PFSK-1 (cell line): ENCODE data around the gene MGMT.

Experiments
- FOXP2 ChIP-seq: optimal IDR thresholded peaks from 2 replicates; pipeline ENCODE3; 2011; ENCODE audit warnings: borderline replicate concordance, control low read depth, inconsistent platforms; ENCODE audit not compliant: insufficient read depth; ENCODE audit errors: extremely low read length, extremely low read depth
- POLR2AphosphoS5 ChIP-seq: IDR thresholded peaks from 2 replicates; pipeline ENCODE4 v1.6.1; 2012; ENCODE audit warnings: low read depth, mild to moderate bottlenecking, control low read depth, low read length, moderate library complexity
- REST ChIP-seq, 2 experiments: IDR thresholded peaks; 2 replicates each; pipeline versions ENCODE4 v1.6.1 to v1.8.0; 2011 to 2012; ENCODE audit warnings: low read depth in 2 of 2, low read length in 2 of 2, control low read depth in 1 of 2, inconsistent platforms in 1 of 2, mild to moderate bottlenecking in 1 of 2, moderate library complexity in 1 of 2; ENCODE audit not compliant: insufficient read depth in 1 of 2
- SIN3A ChIP-seq: IDR thresholded peaks from 2 replicates; pipeline ENCODE4 v1.6.1; 2012; ENCODE audit warnings: mild to moderate bottlenecking, low read length, moderate library complexity, borderline replicate concordance; ENCODE audit not compliant: insufficient read depth
- TAF1 ChIP-seq: IDR thresholded peaks from 2 replicates; pipeline ENCODE4 v1.6.1; 2012; ENCODE audit warnings: low read length, control low read depth, borderline replicate concordance; ENCODE audit not compliant: insufficient read depth

Gene MGMT

GRCh38 chr10:129631006-129631405 lies 164.0 kb downstream of the MGMT start:
- TF ChIP-seq REST (IDR thresholded peaks at IDR 0.05; ENCODE audit: insufficient read depth in 1 of 2, low read depth in 2 of 2, low read length in 2 of 2), result no peak
- TF ChIP-seq SIN3A, result no peak
- TF ChIP-seq TAF1, result no peak
- no peak for TF ChIP-seq FOXP2

GRCh38 chr10:129631870-129632623 lies 165.0 kb downstream of the MGMT start:
- TF ChIP-seq TAF1 (no peak), POLR2AphosphoS5 (no peak), FOXP2 (no peak), SIN3A (no peak), REST (IDR thresholded peaks at IDR 0.05; ENCODE audit: insufficient read depth in 1 of 2, low read depth in 2 of 2, low read length in 2 of 2) (no peak)

GRCh38 chr10:129637010-129637409 lies 170.0 kb downstream of the MGMT start:
- TF ChIP-seq REST (IDR thresholded peaks at IDR 0.05; ENCODE audit: insufficient read depth in 1 of 2, low read depth in 2 of 2, low read length in 2 of 2) (no peak), FOXP2 (no peak), POLR2AphosphoS5 (no peak), TAF1 (no peak), SIN3A (no peak)

GRCh38 chr10:129637846-129638245 lies 170.8 kb downstream of the MGMT start:
- TF ChIP-seq FOXP2 (no peak), TAF1 (no peak), POLR2AphosphoS5 (no peak), SIN3A (no peak), REST (IDR thresholded peaks at IDR 0.05; ENCODE audit: insufficient read depth in 1 of 2, low read depth in 2 of 2, low read length in 2 of 2) (no peak)

GRCh38 chr10:129641351-129641750 lies 174.3 kb downstream of the MGMT start:
- TF ChIP-seq SIN3A (no peak), TAF1 (no peak), FOXP2 (no peak), REST (IDR thresholded peaks at IDR 0.05; ENCODE audit: insufficient read depth in 1 of 2, low read depth in 2 of 2, low read length in 2 of 2) (no peak), POLR2AphosphoS5 (no peak)
